Left ventricle myocardium inferior (tissue), 1 donor: ENCODE data around the gene AJM1. TPM values are rescaled to one million over a fixed set of nuclear protein-coding genes. Genes with fewer than 3 reads are reported as not detected.

Source experiments
- DNase-seq: peaks from one replicate; pipeline ENCODE4 v3.0.0-alpha.2; 2020
- H3K27ac ChIP-seq: fragments of 200-600 bp; replicated peaks from 2 replicates; pipeline ENCODE4 v1.8.0; 2021
- H3K27me3 ChIP-seq: fragments of 200-600 bp; 2 replicates; pipeline ENCODE4 v1.8.0; 2021; ENCODE audit warnings: low read depth
- H3K36me3 ChIP-seq: fragments of 200-600 bp; 2 replicates; pipeline ENCODE4 v1.8.0; 2021
- H3K4me1 ChIP-seq: fragments of 200-600 bp; 2 replicates; pipeline ENCODE4 v1.8.0; 2021
- H3K4me3 ChIP-seq: fragments of 200-600 bp; 2 replicates; pipeline ENCODE4 v1.8.0; 2021; ENCODE audit warnings: mild to moderate bottlenecking, moderate library complexity
- H3K9me3 ChIP-seq: fragments of 200-600 bp; replicated peaks from 2 replicates; pipeline ENCODE4 v1.8.0; 2021
- CTCF ChIP-seq: fragments of 200-600 bp; IDR thresholded peaks from 2 replicates; pipeline ENCODE4 v1.8.0; 2021; ENCODE audit warnings: antibody characterized with exemption, mild to moderate bottlenecking, borderline replicate concordance
- intact Hi-C: fragments of 100-400 bp; cut with micrococcal nuclease; formaldehyde crosslinking; loops from one replicate; pipeline ENCODE4 v1.11.0; 2022
- total RNA-seq: library from RNA; stranded (reverse); fragmentation: NEBNext Ultra II Directional; extraction: Animal tissue kit (Norgen Biotek cat#: 25700); gene quantifications from one replicate; pipeline ENCODE4 v1.2.1, GENCODE V29; 2021
- donor health status: DM: no; HTN: yes; CAD: no; lungs with severe emphysema.

The AJM1 gene
- total RNA-seq, 1 donor from 2014 or later: 7.7 TPM

DNA sequence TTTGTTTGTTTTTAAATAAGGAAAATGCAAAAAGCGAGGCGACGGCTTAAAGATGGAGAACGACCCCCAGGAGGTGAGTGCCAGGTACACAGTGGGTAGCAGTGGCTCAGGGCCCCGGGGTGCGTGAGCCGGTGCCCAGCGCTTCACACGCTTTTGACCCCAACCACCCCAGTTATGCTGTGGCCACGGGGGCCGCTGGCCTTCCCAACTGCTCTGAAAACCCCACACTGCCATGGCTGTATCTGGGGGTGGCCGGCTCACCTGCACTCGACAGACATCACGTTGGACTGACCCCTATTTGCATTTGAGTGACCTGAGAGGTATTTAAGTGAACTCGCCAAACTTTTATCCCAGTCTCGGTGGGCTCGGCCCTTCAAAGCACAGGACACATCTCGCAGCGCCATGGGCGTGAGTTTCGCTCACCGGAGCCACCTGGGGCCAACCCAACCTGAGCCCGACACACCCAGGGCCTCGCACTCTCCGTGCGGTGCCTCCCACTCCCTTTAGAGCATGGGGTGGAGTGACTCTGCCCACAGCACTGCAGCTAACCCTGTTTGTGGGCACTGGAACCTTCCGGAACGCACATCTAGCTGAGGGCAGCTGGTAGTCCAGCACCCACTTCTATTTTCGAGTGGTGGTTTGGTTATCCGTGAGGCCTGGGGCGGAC is 13.7 kb upstream of the AJM1 start:
- no peak for TF ChIP-seq CTCF
- Histone ChIP-seq H3K27me3 (no peaks in the 10 kb centered on the region), H3K9me3 (no peaks in the 10 kb centered on the region), H3K36me3 (peaks cover 86% of the 10 kb centered on the region), H3K27ac (no peak overlapping the region), H3K4me3 (no peak overlapping the region), H3K4me1 (no peaks in the 10 kb centered on the region)
- intact Hi-C loops: no loop called here
- DNase-seq: peak; percentile 4

DNA sequence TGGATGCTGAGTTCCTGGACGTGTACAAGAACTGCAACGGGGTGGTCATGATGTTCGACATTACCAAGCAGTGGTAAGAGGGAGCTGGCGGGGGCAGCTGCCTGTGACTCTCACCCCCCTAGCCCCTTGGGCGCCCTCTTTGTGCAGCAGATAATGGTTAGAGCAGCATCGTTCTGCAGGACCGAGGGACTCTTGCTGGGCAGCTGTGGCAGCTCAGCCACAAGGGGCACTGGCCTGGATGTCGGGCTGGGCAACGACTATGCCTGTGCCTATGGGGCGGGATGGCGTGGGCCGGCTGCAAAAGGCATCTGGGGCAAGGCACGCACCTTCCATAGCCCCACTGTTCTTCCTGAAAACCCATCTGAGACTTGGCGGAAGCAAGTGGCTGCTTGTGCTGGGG is 12.9 kb upstream of the AJM1 start:
- Histone ChIP-seq H3K36me3 (peaks cover 79% of the 10 kb centered on the region), H3K27ac (no peak overlapping the region)
- TF ChIP-seq CTCF: no peak

GRCh38 chr9:136829981-136830885 is 12.0 kb upstream of the AJM1 start:
- H3K4me1 ChIP-seq: no peaks in the 10 kb centered on the region
- H3K27ac ChIP-seq: no peak overlapping the region
- intact Hi-C loops: no loop called here
- H3K36me3 ChIP-seq: peaks cover 76% of the 10 kb centered on the region
- peak; percentile 17 for DNase-seq
- H3K4me3 ChIP-seq: no peak overlapping the region
- H3K9me3 ChIP-seq: no peaks in the 10 kb centered on the region
- no peaks in the 10 kb centered on the region for H3K27me3 ChIP-seq
- no peak for TF ChIP-seq CTCF

More for the DNA sequence above, 12.9 kb upstream of the AJM1 start:
- intact Hi-C loops: no loop called here
- peak; percentile 6 for DNase-seq
- H3K4me1 ChIP-seq: no peaks in the 10 kb centered on the region
- H3K4me3 ChIP-seq: no peak overlapping the region
- no peaks in the 10 kb centered on the region for H3K27me3 ChIP-seq
- no peaks in the 10 kb centered on the region for H3K9me3 ChIP-seq

GRCh38 chr9:136831002-136831719 is 11.1 kb upstream of the AJM1 start:
- Histone ChIP-seq H3K4me1 (no peaks in the 10 kb centered on the region), H3K27ac (no peak overlapping the region), H3K36me3 (peaks cover 76% of the 10 kb centered on the region), H3K9me3 (no peaks in the 10 kb centered on the region), H3K27me3 (no peaks in the 10 kb centered on the region), H3K4me3 (no peak overlapping the region)
- peak; percentile 8 for DNase-seq
- TF ChIP-seq CTCF: no peak
- intact Hi-C loops: no loop called here

GRCh38 chr9:136831720-136832104 is 10.6 kb upstream of the AJM1 start:
- Histone ChIP-seq H3K27ac (no peak overlapping the region), H3K36me3 (peaks cover 76% of the 10 kb centered on the region), H3K4me3 (no peak overlapping the region), H3K4me1 (no peaks in the 10 kb centered on the region), H3K27me3 (no peaks in the 10 kb centered on the region), H3K9me3 (no peaks in the 10 kb centered on the region)
- TF ChIP-seq CTCF: no peak
- peak; percentile 12 for DNase-seq
- intact Hi-C loops: no loop called here
